ENCODE data around the gene RPGRIP1.

GRCh38 chr14:21300892-21301291 is 21.0 kb downstream of the RPGRIP1 start:
- TF ChIP-seq CTCF (IDR thresholded peaks at IDR 0.05; ENCODE audit: low read length) (no peak), EZH2phosphoT487 (IDR thresholded peaks at IDR 0.05; ENCODE audit: low read length) (no peak), EZH2 (optimal IDR thresholded peaks at IDR 0.05; ENCODE audit: low read depth, low read length) (no peak)

Measured in MM.1S (cell line).